ENCODE results near the gene TPGS2.
"Not testable (repeated sequence)": the region's sequence is repeated elsewhere in the genome, so short reads cannot be mapped to it uniquely, and the experiment has no call there.

Gene TPGS2

DNA sequence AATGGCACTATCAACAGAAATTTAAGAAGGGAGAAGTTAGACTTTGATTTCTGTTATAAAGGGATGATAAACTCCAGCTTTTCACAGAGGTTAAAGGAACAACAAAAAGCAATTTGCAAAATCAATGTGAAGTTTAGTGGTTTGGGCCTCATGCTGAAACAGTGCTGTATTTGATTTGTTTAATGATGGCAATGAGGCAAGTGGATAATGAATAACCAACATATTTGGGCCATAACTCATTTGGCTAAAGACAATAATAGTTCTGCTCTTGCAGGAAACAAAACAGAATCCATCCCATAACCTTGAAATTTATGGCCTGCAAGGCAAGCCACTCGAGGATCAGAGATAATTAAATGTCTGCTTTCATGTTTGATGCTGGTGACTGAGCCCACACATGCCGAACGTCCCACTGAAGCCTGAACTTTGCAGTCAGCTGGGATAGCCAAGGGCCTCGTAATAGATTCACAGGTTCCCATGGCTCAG, 56.5 kb downstream of the TPGS2 start:
- no peak for DNase-seq

DNA sequence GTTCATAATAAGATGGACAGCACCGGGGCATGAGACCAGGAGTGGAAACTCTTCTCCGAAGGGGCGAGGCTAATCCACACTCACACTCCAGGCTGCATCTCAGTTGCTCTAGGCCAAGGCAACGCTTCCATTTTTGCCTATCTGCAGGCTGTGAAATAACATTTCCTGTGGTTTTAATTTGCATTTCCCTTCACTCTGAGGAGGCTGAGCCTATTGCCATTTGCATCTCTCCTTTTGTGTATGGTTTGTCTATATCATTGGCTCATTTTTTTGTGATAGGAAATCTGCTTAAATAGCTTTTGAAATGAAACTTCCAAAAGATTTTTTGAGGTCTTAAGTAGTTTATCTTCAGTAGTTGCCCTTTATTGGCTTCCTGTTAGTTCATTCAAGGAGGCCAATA, 57.6 kb downstream of the TPGS2 start:
- DNase-seq = no peak

DNA sequence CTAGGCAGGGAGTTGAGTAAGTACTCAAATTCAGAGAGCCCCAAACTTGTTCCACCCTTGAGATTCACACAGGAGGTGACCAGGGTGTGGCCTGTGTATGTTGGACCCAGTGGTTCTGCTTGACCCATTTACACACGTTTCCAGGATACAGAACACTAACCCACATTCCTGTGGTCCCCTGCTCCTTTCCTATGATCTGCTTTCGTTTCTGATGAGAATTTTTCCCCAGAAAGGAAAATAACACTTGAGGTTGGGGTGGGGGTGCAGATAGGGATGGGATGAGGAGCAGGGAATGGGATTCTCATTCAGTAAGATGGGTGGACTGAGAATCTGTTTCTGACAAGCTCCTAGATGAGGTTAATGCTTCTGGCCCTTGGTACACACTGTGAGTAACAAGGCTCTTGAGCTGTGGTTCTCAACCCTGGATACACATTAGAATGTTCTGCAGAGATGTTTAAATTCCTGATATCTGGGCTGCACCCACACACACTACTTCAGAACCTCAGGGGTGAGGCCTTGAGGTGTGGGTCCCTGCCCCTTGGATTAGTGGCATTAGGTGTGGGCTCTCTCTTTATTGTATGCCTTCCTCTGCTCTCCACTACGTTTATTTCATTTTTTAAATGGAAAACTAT, 58.4 kb downstream of the TPGS2 start:
- no peak for DNase-seq

DNA sequence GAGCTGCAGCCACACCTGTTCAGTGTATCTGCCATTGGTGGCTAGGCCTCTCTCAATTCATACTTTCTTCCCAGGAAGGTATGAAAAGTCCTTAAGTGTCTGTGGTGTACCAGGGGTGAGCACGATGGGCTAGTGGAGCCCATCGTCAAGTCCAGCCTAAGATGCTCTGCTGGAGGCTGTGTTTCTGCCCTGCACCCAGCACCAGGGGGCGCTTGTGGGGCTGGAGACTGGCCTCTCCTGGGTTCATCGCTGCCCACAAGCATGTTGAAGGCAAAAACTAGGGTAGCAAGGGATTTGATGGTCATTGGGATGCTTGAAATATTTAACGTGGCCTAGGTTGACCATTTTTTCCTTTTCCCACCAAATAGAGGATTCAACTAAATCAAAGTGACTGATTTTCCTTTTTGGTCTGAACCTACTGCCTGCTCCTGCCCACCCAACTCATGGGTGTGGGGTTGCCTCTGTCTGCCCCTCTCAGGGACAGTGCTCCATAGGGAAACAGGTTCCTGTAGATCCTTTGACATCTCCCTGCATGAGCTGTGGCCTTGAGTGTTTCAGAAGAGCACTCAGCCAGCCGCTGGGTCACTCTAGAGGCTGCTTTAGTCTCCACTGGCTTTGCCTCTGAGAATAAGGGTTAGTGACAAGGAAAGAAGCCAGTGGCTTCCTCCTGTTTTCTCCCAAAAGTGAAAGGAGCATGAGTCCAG, 59.0 kb downstream of the TPGS2 start:
- no peak for DNase-seq

- no peak for DNase-seq
Observed at GRCh38 chr18:36769172-36769571, 59.6 kb downstream of the TPGS2 start.

DNA sequence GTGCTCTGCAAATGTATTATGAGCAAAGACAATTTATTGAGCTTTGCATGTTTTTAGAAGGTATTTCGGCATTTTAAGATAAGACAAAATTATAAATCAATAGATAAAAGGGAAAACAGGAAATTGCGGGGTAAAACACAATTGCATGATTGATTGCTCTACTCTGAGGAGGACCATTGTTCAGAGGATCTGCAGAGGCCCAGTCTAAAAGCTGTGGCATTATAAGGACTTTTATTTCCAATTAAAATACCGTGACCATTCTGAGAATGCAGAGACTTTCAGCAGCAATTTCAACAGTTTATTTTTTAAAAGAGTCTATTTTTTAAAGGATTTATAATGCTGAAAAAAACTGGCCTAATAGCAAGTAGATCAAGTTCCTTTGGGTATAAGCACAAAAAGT, 62.0 kb downstream of the TPGS2 start:
- DNase-seq = no peak

GRCh38 chr18:36762965-36763364, 65.8 kb downstream of the TPGS2 start:
- DNase-seq = not testable (repeated sequence)

DNA sequence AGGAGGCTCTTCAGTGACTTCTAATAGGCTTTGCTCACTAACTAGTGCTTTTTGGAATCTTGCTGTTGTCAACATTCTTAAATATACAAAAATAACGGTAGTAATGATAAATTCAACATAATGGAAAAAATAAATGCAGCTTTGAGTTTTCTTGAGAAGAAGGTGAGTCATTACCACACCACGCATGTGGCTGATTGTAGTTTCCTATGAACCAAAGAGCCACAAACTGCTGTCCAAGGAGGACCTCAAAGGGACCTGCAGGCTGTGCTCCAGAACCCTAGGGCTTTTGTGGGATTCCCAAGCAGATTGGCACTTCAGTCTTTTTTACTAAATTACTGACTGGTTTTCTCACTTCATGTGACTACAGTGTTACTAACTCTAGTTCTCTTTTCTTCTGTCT, 66.7 kb downstream of the TPGS2 start:
- DNase-seq = no peak

GRCh38 chr18:36761186-36761698, 67.6 kb downstream of the TPGS2 start:
- no peak for DNase-seq

DNA sequence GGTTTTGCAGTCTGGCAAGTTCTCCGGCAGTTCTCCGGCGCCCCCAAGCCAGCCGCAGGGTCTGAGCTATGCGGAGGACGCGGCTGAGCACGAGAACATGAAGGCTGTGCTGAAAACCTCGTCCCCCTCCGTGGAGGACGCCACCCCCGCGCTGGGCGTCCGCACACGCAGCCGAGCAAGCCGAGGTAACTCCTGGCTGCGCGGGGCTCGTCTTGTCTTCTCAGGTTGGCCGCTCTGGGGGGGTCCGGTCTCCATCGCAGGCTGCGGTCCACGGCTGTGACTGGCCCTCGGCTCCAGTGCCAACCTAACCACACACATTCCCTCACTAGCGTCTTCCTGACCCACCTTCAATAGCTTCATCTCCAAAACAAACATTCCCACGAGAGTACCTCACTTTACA, 68.2 kb downstream of the TPGS2 start:
- DNase-seq = no peak

DNA sequence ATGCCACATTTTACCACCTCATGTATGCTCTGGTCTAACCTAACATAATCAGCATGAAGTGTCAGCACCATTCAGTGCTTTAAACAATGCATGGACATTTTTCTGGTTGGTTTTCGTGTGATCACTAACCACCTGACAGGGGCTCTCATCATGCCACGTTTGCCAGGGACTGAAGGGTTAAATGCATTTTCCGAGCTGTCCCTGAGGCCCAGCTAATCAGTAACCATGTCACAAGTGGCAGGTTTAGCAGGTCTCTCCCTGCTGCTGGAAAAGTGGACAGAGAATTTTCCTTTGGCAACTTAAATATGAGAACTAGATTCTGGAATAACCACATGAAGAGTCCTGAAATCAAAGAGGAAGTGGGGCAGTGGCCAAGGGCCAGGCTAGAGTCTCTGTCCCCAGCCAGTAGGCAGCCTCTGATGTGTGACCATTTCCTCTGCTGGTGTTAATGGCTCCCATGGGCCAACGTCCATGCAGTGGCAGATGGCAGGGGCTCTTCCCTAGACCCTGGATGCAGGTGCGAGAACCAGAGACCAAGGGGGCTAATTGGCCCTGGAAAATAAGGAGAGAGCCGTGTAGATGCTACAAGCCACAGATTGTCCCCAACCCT, 69.5 kb downstream of the TPGS2 start:
- DNase-seq = no peak

DNA sequence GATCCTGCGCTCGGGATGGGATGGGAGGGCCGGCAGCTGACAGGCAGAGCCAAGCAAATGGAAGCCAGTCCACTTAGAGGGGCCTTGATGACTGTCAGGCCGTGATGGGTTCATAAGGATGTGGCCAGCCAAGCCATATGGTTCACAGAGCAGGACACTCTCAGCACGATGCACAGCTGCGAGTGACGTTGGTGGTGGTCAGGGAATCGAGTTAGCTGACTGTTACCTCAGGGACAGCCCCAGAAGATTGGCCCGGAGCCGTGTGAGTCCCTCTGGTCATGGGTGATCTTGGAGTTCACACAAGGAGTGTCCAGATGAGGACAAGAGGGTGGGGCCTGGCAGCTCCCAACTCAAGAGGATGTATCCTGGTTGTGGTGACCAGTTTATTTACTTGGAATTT, 70.2 kb downstream of the TPGS2 start:
- DNase-seq = no peak

GRCh38 chr18:36757991-36758390, 70.8 kb downstream of the TPGS2 start:
- DNase-seq = peak; percentile 57

DNA sequence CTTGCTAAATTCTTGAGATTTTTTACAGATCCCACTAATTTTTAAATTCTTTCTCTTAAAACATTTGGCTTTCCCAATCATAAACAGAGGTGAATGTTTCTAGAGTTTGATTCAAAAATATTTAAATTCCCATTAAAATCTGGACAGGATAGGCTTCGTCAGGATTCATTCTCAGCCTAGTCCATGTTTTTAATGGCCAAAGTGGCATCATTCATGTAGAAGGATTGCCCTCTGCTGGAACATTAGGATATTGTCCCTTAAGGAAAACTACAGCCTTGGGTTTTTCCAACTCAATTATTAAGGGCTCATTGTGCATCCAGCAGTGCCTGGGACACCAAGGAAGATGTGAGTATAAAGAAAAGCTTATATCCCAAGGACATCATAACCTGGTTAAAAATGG, 71.7 kb downstream of the TPGS2 start:
- DNase-seq = peak; percentile 74

DNA sequence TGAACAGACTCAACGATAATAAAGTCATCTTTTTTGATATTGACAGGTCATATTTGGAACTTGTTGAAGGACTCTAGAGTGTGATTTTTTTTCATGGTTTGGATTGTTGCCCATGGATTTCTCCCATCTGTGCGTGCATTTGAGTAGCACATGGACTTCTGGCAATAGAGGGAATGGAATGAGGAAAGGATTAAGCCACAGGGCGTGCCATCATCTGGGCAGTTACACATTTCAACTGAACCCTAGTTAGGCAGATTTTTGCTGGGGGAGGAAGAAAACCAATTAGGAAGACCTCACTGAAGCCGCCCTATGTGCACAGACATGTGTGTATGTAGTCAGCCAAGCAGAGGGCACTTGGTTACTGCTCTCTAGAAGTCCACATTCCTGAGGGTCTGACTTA, 72.6 kb downstream of the TPGS2 start:
- peak; percentile 83 for DNase-seq

DNA sequence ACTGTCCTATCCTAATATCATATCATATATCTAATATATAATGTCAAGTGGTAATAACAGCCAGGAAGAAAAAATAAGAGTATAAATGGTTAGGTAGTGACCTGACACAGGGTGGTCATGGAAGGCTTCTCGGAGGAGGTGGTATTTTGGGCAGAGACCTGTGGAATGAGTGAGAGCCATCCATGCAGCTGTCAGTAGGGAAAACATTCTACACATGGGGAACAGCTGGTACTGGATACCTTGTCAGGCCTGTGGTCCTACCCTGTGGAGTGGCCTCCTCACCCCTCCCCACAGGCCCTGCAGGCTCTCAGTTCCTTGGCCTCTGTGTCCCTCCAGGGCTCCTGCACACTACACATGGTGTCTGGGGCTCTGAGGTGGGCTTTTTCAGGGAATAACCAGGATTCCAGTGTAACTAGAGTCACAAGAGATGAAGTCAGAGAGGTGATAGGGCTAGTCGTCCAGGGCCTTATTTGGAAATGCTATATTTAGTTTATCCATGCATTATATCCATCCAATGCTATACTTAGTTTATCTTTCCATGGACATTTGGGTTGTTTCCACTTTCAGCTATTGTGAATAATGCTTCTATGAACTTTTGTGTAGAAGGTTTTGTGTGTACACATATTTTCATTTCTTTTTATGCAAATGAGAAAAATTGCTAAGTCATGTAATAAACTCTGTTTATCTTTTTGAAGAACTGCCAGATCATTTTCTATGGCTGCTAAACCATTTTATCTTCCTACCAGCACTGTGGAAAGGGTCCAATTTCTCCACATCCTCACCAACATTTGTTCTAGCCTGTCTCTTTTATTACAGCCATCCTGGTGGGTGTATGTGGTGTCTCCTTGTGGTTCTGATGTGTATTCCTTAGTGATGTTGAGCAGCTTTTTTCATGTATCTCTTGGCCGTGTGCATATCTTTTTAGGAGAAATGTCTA, 75.6 kb downstream of the TPGS2 start:
- peak; percentile 22 for DNase-seq

GRCh38 chr18:36745219-36745975, 83.4 kb downstream of the TPGS2 start:
- no peak for DNase-seq

DNA sequence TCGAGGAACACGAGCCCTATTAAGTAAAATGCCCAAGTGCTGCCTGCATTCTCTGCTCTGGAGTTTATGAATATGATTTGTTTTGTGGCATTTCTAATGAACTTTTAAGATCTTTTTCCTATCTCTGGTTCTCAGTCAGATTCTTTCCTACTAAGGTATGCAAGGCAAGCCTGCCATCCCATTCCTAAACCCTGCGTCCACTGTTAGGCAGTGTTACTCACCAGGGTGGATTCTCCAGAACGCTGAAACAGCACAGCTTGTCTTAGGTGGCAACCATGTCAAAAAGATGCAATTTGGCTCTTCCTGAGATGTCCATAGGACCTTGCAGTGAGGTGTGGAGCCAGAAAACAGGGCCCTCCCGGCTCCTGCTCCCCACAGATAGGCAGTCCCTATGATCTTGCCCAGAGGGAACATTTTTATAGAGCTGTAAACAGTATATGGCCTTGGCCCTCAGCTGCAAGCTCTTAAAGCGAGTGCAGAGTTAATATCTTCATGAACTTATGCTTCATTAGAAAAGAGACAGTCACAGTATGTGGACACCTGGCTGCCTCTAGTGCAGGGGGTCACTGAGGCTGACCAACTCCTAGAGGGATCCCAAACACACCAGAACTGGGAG, 84.4 kb downstream of the TPGS2 start:
- DNase-seq = peak; percentile 25
